Kidney (tissue), 14 donors: Measurements from ENCODE around the gene TTC23. TPM values are rescaled to one million over a fixed set of nuclear protein-coding genes. Genes with fewer than 3 reads are reported as not detected.

Experiments
- DNase-seq, 5 donors: peaks; one replicate each; pipeline ENCODE4 v3.0.0-alpha.2; 2013 to 2020
- FAIRE-seq: peaks from 2 replicates; lab custom pipeline; 2012; peaks lifted over from hg19 to GRCh38; lab: Jason Lieb, UNC
- H3K27ac ChIP-seq, 2 donors: one replicate each; pipeline ENCODE4 v1.7.0; 2013; ENCODE audit warnings: low read depth in 2 of 2, low read length in 2 of 2, inconsistent platforms in 1 of 2
- H3K27me3 ChIP-seq: one replicate; pipeline ENCODE4 v1.7.1; 2013; ENCODE audit warnings: low read length, inconsistent platforms; ENCODE audit not compliant: control insufficient read depth, insufficient read depth
- H3K36me3 ChIP-seq, 3 donors: one replicate each; pipeline versions ENCODE4 v1.7.0 to v1.7.1; 2013; ENCODE audit warnings: low read length in 3 of 3, control low read depth in 1 of 3, inconsistent platforms in 1 of 3; ENCODE audit not compliant: insufficient read depth in 3 of 3, control insufficient read depth in 2 of 3
- H3K4me1 ChIP-seq, 3 donors: one replicate each; pipeline versions ENCODE4 v1.7.0 to v1.7.1; 2013; ENCODE audit warnings: low read length in 3 of 3, inconsistent platforms in 1 of 3, low read depth in 1 of 3; ENCODE audit not compliant: control insufficient read depth in 2 of 3, insufficient read depth in 2 of 3
- H3K4me3 ChIP-seq, 3 donors: one replicate each; pipeline versions ENCODE4 v1.7.0 to v1.8.1; 2013; ENCODE audit warnings: low read length in 3 of 3, control low read depth in 1 of 3, inconsistent platforms in 1 of 3
- H3K9ac ChIP-seq, 3 donors: one replicate each; pipeline versions ENCODE4 v1.7.0 to v1.7.1; 2013; ENCODE audit warnings: low read length in 3 of 3, control low read depth in 1 of 3, inconsistent platforms in 1 of 3
- H3K9me3 ChIP-seq, 3 donors: one replicate each; pipeline versions ENCODE4 v1.7.0 to v1.7.1; 2013; ENCODE audit warnings: low read length in 3 of 3, control low read depth in 1 of 3, inconsistent platforms in 1 of 3; ENCODE audit not compliant: control insufficient read depth in 2 of 3, insufficient read depth in 1 of 3
- intact Hi-C: fragments of 100-400 bp; cut with DNase I; formaldehyde crosslinking; loops from one replicate; pipeline ENCODE4 v1.11.1; 2022
- polyA plus RNA-seq: library from polyadenylated mRNA; stranded (reverse); fragments of 350-450 nt; fragmentation: Illumina TruSeq; extraction: RNeasy Lipid Tissue Mini Kit (QIAGEN cat#74804); gene quantifications from one replicate; pipeline ENCODE4 v1.2.3, GENCODE V29; 2014; ENCODE audit warnings: low read depth, low replicate concordance; ENCODE audit not compliant: insufficient read depth
- total RNA-seq: library from RNA; stranded (reverse); fragmentation: NEBNext Ultra II Directional; extraction: Animal tissue kit (Norgen Biotek cat#: 25700); gene quantifications from one replicate; pipeline ENCODE4 v1.2.1, GENCODE V29; 2021
- TF ChIP-seq, protein P1 (sequence below): IDR thresholded peaks from 3 replicates; pipeline ENCODE4 v1.5.1; 2012; ENCODE audit warnings: mild to moderate bottlenecking, moderate library complexity, borderline replicate concordance; ENCODE audit not compliant: insufficient read depth; ENCODE audit errors: extremely low read depth
- donor health status: control.
- donor health status: control.
- donor health status: control.
- donor health status: control.
- donor health status: control.
- donor health status: DM: yes; HTN: yes; CAD: no.
- donor health status: Normal renal cell carcinoma (clear cell type).

The TTC23 gene
- total and polyA plus RNA-seq, 2 donors from 2014 or later: 11.2 to 23.6 TPM

GRCh38 chr15:99180964-99181306 is 68.4 kb downstream of the TTC23 start:
- no peaks in the 10 kb centered on the region for H3K36me3 ChIP-seq
- intact Hi-C loops: no loop called here
- H3K9me3 ChIP-seq: no peaks in the 10 kb centered on the region
- TF ChIP-seq, protein P1, sequence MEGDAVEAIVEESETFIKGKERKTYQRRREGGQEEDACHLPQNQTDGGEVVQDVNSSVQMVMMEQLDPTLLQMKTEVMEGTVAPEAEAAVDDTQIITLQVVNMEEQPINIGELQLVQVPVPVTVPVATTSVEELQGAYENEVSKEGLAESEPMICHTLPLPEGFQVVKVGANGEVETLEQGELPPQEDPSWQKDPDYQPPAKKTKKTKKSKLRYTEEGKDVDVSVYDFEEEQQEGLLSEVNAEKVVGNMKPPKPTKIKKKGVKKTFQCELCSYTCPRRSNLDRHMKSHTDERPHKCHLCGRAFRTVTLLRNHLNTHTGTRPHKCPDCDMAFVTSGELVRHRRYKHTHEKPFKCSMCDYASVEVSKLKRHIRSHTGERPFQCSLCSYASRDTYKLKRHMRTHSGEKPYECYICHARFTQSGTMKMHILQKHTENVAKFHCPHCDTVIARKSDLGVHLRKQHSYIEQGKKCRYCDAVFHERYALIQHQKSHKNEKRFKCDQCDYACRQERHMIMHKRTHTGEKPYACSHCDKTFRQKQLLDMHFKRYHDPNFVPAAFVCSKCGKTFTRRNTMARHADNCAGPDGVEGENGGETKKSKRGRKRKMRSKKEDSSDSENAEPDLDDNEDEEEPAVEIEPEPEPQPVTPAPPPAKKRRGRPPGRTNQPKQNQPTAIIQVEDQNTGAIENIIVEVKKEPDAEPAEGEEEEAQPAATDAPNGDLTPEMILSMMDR: no peak
- FAIRE-seq (no peak), DNase-seq (no peak)
- peaks cover 0 to 7% (median 0%) of the 10 kb centered on the region in 3 donors for H3K4me1 ChIP-seq
- no peaks in the 10 kb centered on the region for H3K27me3 ChIP-seq
- H3K9ac ChIP-seq: no peak overlapping the region
- H3K4me3 ChIP-seq: no peak overlapping the region
- H3K27ac ChIP-seq: no peak overlapping the region

- FAIRE-seq: no peak
- no peaks in the 10 kb centered on the region for H3K9me3 ChIP-seq
- TF ChIP-seq, protein P1: no peak
- no peak overlapping the region for H3K9ac ChIP-seq
- H3K4me1 ChIP-seq: peaks cover 0 to 8% (median 0%) of the 10 kb centered on the region in 3 donors
- no peak overlapping the region for H3K27ac ChIP-seq
- H3K4me3 ChIP-seq: no peak overlapping the region
- H3K27me3 ChIP-seq: no peaks in the 10 kb centered on the region
- DNase-seq: no peak
- H3K36me3 ChIP-seq: no peaks in the 10 kb centered on the region
- intact Hi-C loops: no loop called here
These were observed 69.1 kb downstream of the TTC23 start for GRCh38 chr15:99180086-99180963.

GRCh38 chr15:99177679-99178078 is 71.7 kb downstream of the TTC23 start:
- intact Hi-C loops: no loop called here
- peak; percentile 8 for FAIRE-seq
- no peak overlapping the region for H3K27ac ChIP-seq

More at GRCh38 chr15:99177679-99178078, 71.7 kb downstream of the TTC23 start:
- Histone ChIP-seq H3K36me3 (peaks cover 0 to 3% (median 2%) of the 10 kb centered on the region in 3 donors), H3K9ac (no peak overlapping the region), H3K9me3 (no peaks in the 10 kb centered on the region), H3K27me3 (no peaks in the 10 kb centered on the region), H3K4me1 (peaks cover 0 to 13% (median 0%) of the 10 kb centered on the region in 3 donors), H3K4me3 (no peak overlapping the region)
- TF ChIP-seq, protein P1: no peak
- DNase-seq: no peak
